ENCODE data around the gene HMHB1. TPM values are rescaled to one million over a fixed set of nuclear protein-coding genes. Genes with fewer than 3 reads are reported as not detected.

HMHB1 gene
- total RNA-seq, 2 experiments from 2014 or later, result not detected

DNA sequence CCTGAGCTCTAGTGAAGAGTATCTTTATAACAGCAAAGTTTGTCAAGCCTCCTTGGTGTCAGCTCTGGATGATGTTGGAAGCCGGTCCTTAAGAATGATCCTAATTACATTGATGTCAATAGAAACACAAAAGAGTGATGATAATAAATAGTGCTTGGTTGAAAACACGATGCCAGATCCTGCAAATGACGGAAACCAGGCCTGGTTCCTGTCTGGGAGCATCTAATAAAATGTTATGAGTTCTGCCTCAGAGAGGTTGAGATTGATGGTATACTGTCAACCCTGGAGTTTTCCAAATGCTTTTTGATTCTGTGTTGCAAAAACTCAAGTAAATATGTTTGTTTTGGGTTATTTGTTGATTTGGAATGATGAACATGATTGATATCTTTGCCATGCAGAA, 23.3 kb downstream of the HMHB1 start:
- Histone ChIP-seq H4K20me1 (ENCODE audit: insufficient read depth, low read length) (no peaks in the 10 kb centered on the region), H3K36me3 (ENCODE audit: insufficient read depth, low read length) (no peaks in the 10 kb centered on the region), H3K4me2 (ENCODE audit: low read length) (no peak overlapping the region), H2AFZ (ENCODE audit: low read length) (no peak overlapping the region), H3K27ac (ENCODE audit: low read depth, low read length, poor library complexity, severe bottlenecking) (no peak overlapping the region), H3K9me2 (ENCODE audit: insufficient read depth, low read length) (no peaks in the 10 kb centered on the region), H3K4me3 (ENCODE audit: low read depth, low read length, poor library complexity, severe bottlenecking) (no peak overlapping the region), H3K4me1 (ENCODE audit: insufficient read depth, low read length, poor library complexity, severe bottlenecking) (no peaks in the 10 kb centered on the region), H3K9me3 (ENCODE audit: low read length) (no peaks in the 10 kb centered on the region), H3K79me2 (ENCODE audit: insufficient read depth, low read depth, low read length) (no peaks in the 10 kb centered on the region)
- intact Hi-C loops (cut with micrococcal nuclease; ENCODE audit: unreplicated experiment), result loop anchor here (2.0 kb wide), 1 partner anchor 358 kb away; no protein-coding TSS in a partner anchor
- BruUV-seq (replicated peaks), result no TSS peak
- ChIA-PET CTCF (ENCODE audit: unreplicated experiment) (no interaction called here), POLR2A (interaction anchor here (0.7 kb wide), 1 partner anchor 33 kb away, joined by 3 read pairs; no protein-coding TSS in a partner anchor)
- TF ChIP-seq, protein P1, sequence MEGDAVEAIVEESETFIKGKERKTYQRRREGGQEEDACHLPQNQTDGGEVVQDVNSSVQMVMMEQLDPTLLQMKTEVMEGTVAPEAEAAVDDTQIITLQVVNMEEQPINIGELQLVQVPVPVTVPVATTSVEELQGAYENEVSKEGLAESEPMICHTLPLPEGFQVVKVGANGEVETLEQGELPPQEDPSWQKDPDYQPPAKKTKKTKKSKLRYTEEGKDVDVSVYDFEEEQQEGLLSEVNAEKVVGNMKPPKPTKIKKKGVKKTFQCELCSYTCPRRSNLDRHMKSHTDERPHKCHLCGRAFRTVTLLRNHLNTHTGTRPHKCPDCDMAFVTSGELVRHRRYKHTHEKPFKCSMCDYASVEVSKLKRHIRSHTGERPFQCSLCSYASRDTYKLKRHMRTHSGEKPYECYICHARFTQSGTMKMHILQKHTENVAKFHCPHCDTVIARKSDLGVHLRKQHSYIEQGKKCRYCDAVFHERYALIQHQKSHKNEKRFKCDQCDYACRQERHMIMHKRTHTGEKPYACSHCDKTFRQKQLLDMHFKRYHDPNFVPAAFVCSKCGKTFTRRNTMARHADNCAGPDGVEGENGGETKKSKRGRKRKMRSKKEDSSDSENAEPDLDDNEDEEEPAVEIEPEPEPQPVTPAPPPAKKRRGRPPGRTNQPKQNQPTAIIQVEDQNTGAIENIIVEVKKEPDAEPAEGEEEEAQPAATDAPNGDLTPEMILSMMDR (conservative IDR thresholded peaks at IDR 0.05; ENCODE audit: low read length), result no peak
- TF ChIP-seq EZH2phosphoT487 (IDR thresholded peaks at IDR 0.05; ENCODE audit: borderline replicate concordance, low read depth, low read length), result no peak
- DNase-seq (ENCODE audit: low spot score), result no peak

DNA sequence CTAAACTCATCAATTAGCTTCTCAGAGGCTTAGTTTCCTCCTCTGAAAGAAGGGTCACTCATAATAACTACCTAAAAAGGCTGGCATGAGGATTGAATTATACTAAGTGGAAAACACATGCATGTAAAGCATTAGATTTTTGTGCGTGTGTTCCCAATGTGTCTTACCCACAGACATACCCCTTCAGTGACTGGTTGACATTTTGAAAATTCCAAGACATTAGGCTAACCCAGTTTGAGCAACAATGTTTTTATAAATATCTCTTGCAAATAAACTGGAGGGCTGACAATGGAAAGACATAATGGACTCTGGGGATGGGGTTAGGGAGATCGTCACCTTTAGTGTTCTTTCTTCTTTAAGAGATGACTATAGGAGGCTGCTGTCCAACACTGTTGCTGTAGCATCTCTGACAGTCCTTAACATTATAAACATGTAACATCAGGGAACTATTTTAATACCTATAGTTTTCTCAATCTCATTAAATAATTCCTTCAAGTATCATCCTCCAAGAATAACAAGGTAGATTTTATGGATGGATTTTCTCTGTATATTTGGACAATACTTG, 24.3 kb downstream of the HMHB1 start:
- H3K4me2 ChIP-seq (ENCODE audit: low read length), result no peak overlapping the region
- H4K20me1 ChIP-seq (ENCODE audit: insufficient read depth, low read length), result no peaks in the 10 kb centered on the region
- BruUV-seq (replicated peaks), result no TSS peak
- no peak overlapping the region for H2AFZ ChIP-seq (ENCODE audit: low read length)
- no peak for DNase-seq (ENCODE audit: low spot score)
- no peaks in the 10 kb centered on the region for H3K9me3 ChIP-seq (ENCODE audit: low read length)
- H3K79me2 ChIP-seq (ENCODE audit: insufficient read depth, low read depth, low read length), result no peaks in the 10 kb centered on the region
- no peaks in the 10 kb centered on the region for H3K4me1 ChIP-seq (ENCODE audit: insufficient read depth, low read length, poor library complexity, severe bottlenecking)
- intact Hi-C loops (cut with micrococcal nuclease; ENCODE audit: unreplicated experiment), result no loop called here
- no peaks in the 10 kb centered on the region for H3K9me2 ChIP-seq (ENCODE audit: insufficient read depth, low read length)
- no peaks in the 10 kb centered on the region for H3K36me3 ChIP-seq (ENCODE audit: insufficient read depth, low read length)
- H3K4me3 ChIP-seq (ENCODE audit: low read depth, low read length, poor library complexity, severe bottlenecking), result no peak overlapping the region
- ChIA-PET CTCF (ENCODE audit: unreplicated experiment) (no interaction called here), POLR2A (interaction anchor here (0.5 kb wide), 1 partner anchor 117 kb away, joined by 3 read pairs; no protein-coding TSS in a partner anchor)
- TF ChIP-seq, protein P1 (conservative IDR thresholded peaks at IDR 0.05; ENCODE audit: low read length), result no peak
- no peak for TF ChIP-seq EZH2phosphoT487 (IDR thresholded peaks at IDR 0.05; ENCODE audit: borderline replicate concordance, low read depth, low read length)
- H3K27ac ChIP-seq (ENCODE audit: low read depth, low read length, poor library complexity, severe bottlenecking), result no peak overlapping the region

GRCh38 chr5:143837306-143837848, 25.4 kb downstream of the HMHB1 start:
- Histone ChIP-seq H3K4me3 (ENCODE audit: low read depth, low read length, poor library complexity, severe bottlenecking) (no peak overlapping the region), H3K4me1 (ENCODE audit: insufficient read depth, low read length, poor library complexity, severe bottlenecking) (no peaks in the 10 kb centered on the region), H3K9me3 (ENCODE audit: low read length) (no peaks in the 10 kb centered on the region), H3K4me2 (ENCODE audit: low read length) (no peak overlapping the region), H3K9me2 (ENCODE audit: insufficient read depth, low read length) (no peaks in the 10 kb centered on the region), H3K27ac (ENCODE audit: low read depth, low read length, poor library complexity, severe bottlenecking) (no peak overlapping the region), H2AFZ (ENCODE audit: low read length) (no peak overlapping the region), H3K36me3 (ENCODE audit: insufficient read depth, low read length) (no peaks in the 10 kb centered on the region), H4K20me1 (ENCODE audit: insufficient read depth, low read length) (no peaks in the 10 kb centered on the region), H3K79me2 (ENCODE audit: insufficient read depth, low read depth, low read length) (no peaks in the 10 kb centered on the region)
- DNase-seq (ENCODE audit: low spot score), result no peak
- POLR2A ChIA-PET, result interaction anchor here (0.5 to 0.6 kb wide), 2 partner anchors 433 to 810 kb away, joined by 3 to 4 read pairs; no protein-coding TSS in a partner anchor
- intact Hi-C loops (cut with micrococcal nuclease; ENCODE audit: unreplicated experiment), result no loop called here
- no peak for TF ChIP-seq EZH2phosphoT487 (IDR thresholded peaks at IDR 0.05; ENCODE audit: borderline replicate concordance, low read depth, low read length)
- TF ChIP-seq, protein P1 (conservative IDR thresholded peaks at IDR 0.05; ENCODE audit: low read length), result no peak
- BruUV-seq (replicated peaks), result no TSS peak
- CTCF ChIA-PET (ENCODE audit: unreplicated experiment), result no interaction called here

Measured in OCI-LY7 (cell line).